ENCODE measurements around the gene CMC1.

Gene CMC1

DNA sequence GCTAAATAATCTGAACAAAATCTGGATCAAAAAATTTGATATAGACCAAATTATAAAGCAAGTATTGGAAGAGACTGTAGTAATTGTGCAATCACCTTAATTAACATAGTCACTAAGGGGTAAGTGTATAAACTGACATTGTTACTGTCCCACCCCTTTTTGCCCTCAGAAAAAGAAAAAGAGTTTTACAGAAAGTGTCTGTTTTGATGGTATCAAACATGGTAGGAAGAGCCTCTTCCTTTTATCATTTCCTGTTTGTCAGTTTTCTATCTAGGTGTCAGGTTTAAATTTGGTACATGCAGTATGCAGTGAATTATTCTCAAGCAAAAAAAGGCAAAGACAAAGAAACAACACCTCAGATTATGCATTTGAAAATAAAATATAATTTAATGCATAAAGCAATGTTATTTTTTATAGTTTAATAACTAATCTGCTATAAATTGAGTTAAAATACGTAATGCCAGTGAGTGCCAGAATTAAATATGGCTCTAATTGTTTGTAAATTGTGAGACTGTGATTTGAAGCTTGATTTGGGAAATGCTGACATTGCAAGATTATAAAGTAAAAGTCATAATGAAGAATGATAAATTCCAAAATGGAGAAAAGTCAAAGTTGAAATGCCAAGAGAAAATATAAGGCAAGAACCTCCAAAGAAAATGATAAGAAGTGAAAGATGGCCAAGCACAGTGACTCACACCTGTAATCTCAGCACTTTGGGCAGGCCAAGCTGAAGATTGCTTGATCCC is 30.3 kb upstream of the CMC1 start:
- no peak for DNase-seq (ENCODE audit: low read depth)

GRCh38 chr3:28212681-28213080 is 28.7 kb upstream of the CMC1 start:
- TF ChIP-seq CTCF (conservative IDR thresholded peaks at IDR 0.05; ENCODE audit: low read length): no peak
- no peak overlapping the region for H3K4me3 ChIP-seq (ENCODE audit: low read length)
- no peak for DNase-seq (ENCODE audit: low read depth)

More for the DNA sequence above, 30.3 kb upstream of the CMC1 start:
- no peak for TF ChIP-seq CTCF (conservative IDR thresholded peaks at IDR 0.05; ENCODE audit: low read length)
- H3K4me3 ChIP-seq (ENCODE audit: low read length): no peak overlapping the region

GRCh38 chr3:28215407-28215806 is 26.0 kb upstream of the CMC1 start:
- no peak for DNase-seq (ENCODE audit: low read depth)
- TF ChIP-seq CTCF (conservative IDR thresholded peaks at IDR 0.05; ENCODE audit: low read length): no peak
- H3K4me3 ChIP-seq (ENCODE audit: low read length): no peak overlapping the region

DNA sequence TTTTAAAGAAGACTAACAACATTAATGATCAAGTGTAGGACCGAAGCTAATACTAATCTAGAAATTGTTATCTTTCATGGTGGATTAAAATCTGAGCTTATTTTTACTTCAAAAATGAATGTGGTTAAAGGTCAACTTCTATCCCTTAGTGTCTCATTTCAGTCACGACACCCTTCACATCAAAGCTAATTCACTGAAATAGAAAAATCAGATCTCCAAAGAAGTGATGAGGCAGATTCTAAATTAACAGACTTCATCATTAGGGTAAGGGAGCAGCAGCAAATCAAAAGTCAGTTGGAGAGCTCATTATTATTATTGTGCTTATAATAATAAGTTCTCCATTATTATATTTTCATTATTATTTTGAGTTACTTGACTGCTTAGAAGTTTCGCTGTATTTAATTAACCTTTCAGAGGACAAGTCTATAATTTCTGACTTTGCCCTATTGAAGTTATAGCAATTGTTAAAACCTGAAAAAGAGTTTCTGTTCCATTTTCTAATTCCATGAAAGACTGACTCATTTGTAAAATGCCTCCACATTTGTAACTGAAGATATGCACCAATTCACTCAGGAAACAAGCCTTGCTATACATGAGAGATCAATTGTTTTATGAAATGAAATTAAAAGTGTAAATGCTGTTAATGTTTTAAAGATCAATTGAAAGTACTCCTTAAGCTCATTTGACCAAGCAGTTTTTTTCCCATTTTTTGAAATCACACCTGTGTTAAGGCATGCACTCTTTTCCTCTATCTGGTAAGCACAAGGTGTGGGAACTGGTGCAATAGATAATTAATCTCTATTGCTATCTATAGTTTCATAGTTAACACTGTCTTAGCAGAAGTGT is 23.1 kb upstream of the CMC1 start:
- H3K4me3 ChIP-seq (ENCODE audit: low read length): no peak overlapping the region
- DNase-seq (ENCODE audit: low read depth): no peak
- no peak for TF ChIP-seq CTCF (conservative IDR thresholded peaks at IDR 0.05; ENCODE audit: low read length)

- no peak for DNase-seq (ENCODE audit: low read depth)
- no peak for TF ChIP-seq CTCF (conservative IDR thresholded peaks at IDR 0.05; ENCODE audit: low read length)
- H3K4me3 ChIP-seq (ENCODE audit: low read length): no peak overlapping the region
Measured at GRCh38 chr3:28218917-28219198, 22.6 kb upstream of the CMC1 start.

GRCh38 chr3:28224430-28224829 is 17.0 kb upstream of the CMC1 start:
- TF ChIP-seq CTCF (conservative IDR thresholded peaks at IDR 0.05; ENCODE audit: low read length): no peak
- no peak overlapping the region for H3K4me3 ChIP-seq (ENCODE audit: low read length)
- DNase-seq (ENCODE audit: low read depth): no peak

- no peak for TF ChIP-seq CTCF (conservative IDR thresholded peaks at IDR 0.05; ENCODE audit: low read length)
- DNase-seq (ENCODE audit: low read depth): no peak
- H3K4me3 ChIP-seq (ENCODE audit: low read length): no peak overlapping the region
Measured at GRCh38 chr3:28226020-28226419, 15.4 kb upstream of the CMC1 start.
